SK-N-SH treated with all-trans-retinoic acid at 6 μM for 48 hours (cell line): ENCODE results near the gene ITGA3.

Experiments
- ARNTL ChIP-seq: fragments of 450-650 bp; formaldehyde crosslinking; IDR thresholded peaks from 2 replicates; pipeline ENCODE4 v1.5.0; 2020; ENCODE audit warnings: low read depth, mild to moderate bottlenecking, moderate library complexity, borderline replicate concordance
- OSR1 ChIP-seq: fragments of 250-450 bp; sonication (Bioruptor Pico); IDR thresholded peaks from 2 replicates; pipeline ENCODE4 v1.8.0; 2022; ENCODE audit warnings: moderate library complexity, mild to moderate bottlenecking, inconsistent platforms
- PPARA ChIP-seq: fragments of 250-450 bp; sonication (Bioruptor Pico); IDR thresholded peaks from 2 replicates; pipeline ENCODE4 v1.5.0; 2020; ENCODE audit warnings: mild to moderate bottlenecking, borderline replicate concordance
- ZC3H10 ChIP-seq: fragments of 250-450 bp; sonication (Bioruptor Pico); IDR thresholded peaks from 2 replicates; pipeline ENCODE4 v1.5.1; 2021; ENCODE audit warnings: mild to moderate bottlenecking, moderate library complexity
- TF ChIP-seq, protein P1 (sequence below): fragments of 250-450 bp; sonication (Bioruptor Pico); IDR thresholded peaks from 2 replicates; pipeline ENCODE4 v1.5.1; 2020; ENCODE audit warnings: low read depth, mild to moderate bottlenecking, moderate library complexity

GRCh38 chr17:50118076-50118827 is 62.3 kb downstream of the ITGA3 start:
- TF ChIP-seq, protein P1, sequence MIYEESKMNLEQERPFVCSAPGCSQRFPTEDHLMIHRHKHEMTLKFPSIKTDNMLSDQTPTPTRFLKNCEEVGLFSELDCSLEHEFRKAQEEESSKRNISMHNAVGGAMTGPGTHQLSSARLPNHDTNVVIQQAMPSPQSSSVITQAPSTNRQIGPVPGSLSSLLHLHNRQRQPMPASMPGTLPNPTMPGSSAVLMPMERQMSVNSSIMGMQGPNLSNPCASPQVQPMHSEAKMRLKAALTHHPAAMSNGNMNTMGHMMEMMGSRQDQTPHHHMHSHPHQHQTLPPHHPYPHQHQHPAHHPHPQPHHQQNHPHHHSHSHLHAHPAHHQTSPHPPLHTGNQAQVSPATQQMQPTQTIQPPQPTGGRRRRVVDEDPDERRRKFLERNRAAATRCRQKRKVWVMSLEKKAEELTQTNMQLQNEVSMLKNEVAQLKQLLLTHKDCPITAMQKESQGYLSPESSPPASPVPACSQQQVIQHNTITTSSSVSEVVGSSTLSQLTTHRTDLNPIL (CRISPR knock-in tag), result no peak
- no peak for TF ChIP-seq ARNTL (CRISPR knock-in tag)
- TF ChIP-seq ZC3H10 (CRISPR knock-in tag), result no peak
- no peak for TF ChIP-seq PPARA (CRISPR knock-in tag)
- TF ChIP-seq OSR1 (CRISPR knock-in tag), result no peak
